ENCODE results near the gene CD74.

- TF ChIP-seq CTCF (IDR thresholded peaks at IDR 0.05; ENCODE audit: low read depth, low read length, missing input control) (no peak), RAD21 (IDR thresholded peaks at IDR 0.05) (no peak), RXRA (IDR thresholded peaks at IDR 0.05) (no peak), HNF4A (conservative IDR thresholded peaks at IDR 0.05) (no peak), TAF1 (conservative IDR thresholded peaks at IDR 0.05) (no peak), NR2F2 (IDR thresholded peaks at IDR 0.05) (no peak), REST (IDR thresholded peaks at IDR 0.05) (no peak), JUND (IDR thresholded peaks at IDR 0.05) (no peak), ATF3 (IDR thresholded peaks at IDR 0.05) (no peak), YY1 (IDR thresholded peaks at IDR 0.05) (no peak), EGR1 (IDR thresholded peaks at IDR 0.05; ENCODE audit: low read depth in 2 of 2) (no peak), MAX (IDR thresholded peaks at IDR 0.05) (no peak), HNF4G (IDR thresholded peaks at IDR 0.05) (no peak)
Observed at GRCh38 chr5:150396267-150396666, 16.4 kb downstream of the CD74 start.
